B cell (primary cell): ENCODE measurements around the gene DNASE2.

Experiments
- CTCF ChIP-seq: fragments of 200-600 bp; IDR thresholded peaks from one replicate; pipeline ENCODE4 v1.8.0; 2022; ENCODE audit warnings: antibody characterized with exemption, mild to moderate bottlenecking
- EZH2 ChIP-seq: IDR thresholded peaks from 2 replicates; pipeline ENCODE4 v1.6.1; 2012; ENCODE audit warnings: borderline replicate concordance, low read depth, mild to moderate bottlenecking, moderate library complexity, low read length; ENCODE audit not compliant: insufficient read depth, poor library complexity, severe bottlenecking

- TF ChIP-seq EZH2 = no peak
- no peak for TF ChIP-seq CTCF
Measured at GRCh38 chr19:12913011-12913561, 31.8 kb upstream of the DNASE2 start.
